ENCODE measurements around the gene AGAP5.

DNA sequence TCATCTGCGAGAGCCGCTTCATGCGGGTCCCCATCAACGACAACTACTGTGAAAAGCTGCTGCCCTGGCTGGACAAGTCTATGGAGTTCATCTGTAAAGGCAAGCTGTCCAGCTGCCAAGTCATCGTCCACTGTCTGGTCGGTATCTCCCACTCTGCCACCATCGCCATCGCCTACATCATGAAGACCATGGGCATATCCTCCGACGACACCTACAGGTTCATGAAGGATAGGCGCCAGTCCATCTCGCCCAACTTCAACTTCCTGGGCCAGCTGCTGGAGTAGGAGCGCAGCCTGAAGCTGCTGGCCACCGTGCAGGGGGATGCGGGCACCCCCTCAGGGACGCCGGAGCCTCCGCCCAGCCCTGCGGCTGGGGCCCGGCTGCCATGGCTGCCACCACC is 34.5 kb upstream of the AGAP5 start:
- TF ChIP-seq SIN3A (IDR thresholded peaks at IDR 0.05; ENCODE audit: borderline replicate concordance, insufficient read depth, low read length) (no peak), POLR2AphosphoS5 (IDR thresholded peaks at IDR 0.05; ENCODE audit: low read depth, low read length) (no peak)
- TF ChIP-seq, protein P1, sequence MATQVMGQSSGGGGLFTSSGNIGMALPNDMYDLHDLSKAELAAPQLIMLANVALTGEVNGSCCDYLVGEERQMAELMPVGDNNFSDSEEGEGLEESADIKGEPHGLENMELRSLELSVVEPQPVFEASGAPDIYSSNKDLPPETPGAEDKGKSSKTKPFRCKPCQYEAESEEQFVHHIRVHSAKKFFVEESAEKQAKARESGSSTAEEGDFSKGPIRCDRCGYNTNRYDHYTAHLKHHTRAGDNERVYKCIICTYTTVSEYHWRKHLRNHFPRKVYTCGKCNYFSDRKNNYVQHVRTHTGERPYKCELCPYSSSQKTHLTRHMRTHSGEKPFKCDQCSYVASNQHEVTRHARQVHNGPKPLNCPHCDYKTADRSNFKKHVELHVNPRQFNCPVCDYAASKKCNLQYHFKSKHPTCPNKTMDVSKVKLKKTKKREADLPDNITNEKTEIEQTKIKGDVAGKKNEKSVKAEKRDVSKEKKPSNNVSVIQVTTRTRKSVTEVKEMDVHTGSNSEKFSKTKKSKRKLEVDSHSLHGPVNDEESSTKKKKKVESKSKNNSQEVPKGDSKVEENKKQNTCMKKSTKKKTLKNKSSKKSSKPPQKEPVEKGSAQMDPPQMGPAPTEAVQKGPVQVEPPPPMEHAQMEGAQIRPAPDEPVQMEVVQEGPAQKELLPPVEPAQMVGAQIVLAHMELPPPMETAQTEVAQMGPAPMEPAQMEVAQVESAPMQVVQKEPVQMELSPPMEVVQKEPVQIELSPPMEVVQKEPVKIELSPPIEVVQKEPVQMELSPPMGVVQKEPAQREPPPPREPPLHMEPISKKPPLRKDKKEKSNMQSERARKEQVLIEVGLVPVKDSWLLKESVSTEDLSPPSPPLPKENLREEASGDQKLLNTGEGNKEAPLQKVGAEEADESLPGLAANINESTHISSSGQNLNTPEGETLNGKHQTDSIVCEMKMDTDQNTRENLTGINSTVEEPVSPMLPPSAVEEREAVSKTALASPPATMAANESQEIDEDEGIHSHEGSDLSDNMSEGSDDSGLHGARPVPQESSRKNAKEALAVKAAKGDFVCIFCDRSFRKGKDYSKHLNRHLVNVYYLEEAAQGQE (IDR thresholded peaks at IDR 0.05; ENCODE audit: insufficient read depth in 1 of 2, low read depth in 2 of 2, low read length in 2 of 2), result no peak

Measured in PFSK-1 (cell line).